Lower leg skin (tissue), 3 donors: ENCODE results near the gene PHTF1.

Experiments
- CTCF ChIP-seq, 3 donors: fragments of 450-650 bp; IDR thresholded peaks; one replicate each; pipeline ENCODE4 v1.5.1; 2016; ENCODE audit warnings: antibody characterized with exemption in 3 of 3, mild to moderate bottlenecking in 3 of 3, moderate library complexity in 2 of 3
- POLR2A ChIP-seq, 2 donors: fragments of 450-650 bp; IDR thresholded peaks; one replicate each; pipeline ENCODE4 v1.6.1; 2016 to 2017; ENCODE audit warnings: antibody characterized with exemption in 2 of 2, mild to moderate bottlenecking in 1 of 2, moderate library complexity in 1 of 2

DNA sequence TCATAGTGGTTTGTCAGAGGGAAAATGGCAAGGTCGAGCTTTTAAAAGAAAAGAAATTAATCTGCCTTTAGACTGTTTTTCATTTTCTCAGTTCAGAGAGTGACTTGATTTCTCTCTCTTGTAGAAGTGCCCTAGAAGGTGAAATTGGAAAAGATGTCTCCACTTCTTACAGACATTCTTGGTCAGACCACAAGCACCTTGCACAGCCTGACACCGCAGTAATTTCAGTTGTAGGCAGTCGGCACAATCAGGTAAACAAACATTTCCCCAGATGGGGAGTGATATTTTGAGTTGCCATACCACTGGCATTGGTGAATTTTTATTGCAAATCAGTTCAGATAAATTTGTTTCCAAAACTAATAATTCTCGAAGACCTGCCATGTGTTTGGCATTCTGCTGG lies 86.8 kb downstream of the PHTF1 start:
- TF ChIP-seq CTCF (IDR thresholded peaks at IDR 0.05): no peak
- no peak for TF ChIP-seq POLR2A (IDR thresholded peaks at IDR 0.05)
